Airway epithelial cell (primary cell): Measurements from ENCODE around the gene C1orf167. TPM values are rescaled to one million over a fixed set of nuclear protein-coding genes. Genes with fewer than 3 reads are reported as not detected.

Experiments
- total RNA-seq: library from RNA; depleted of rRNA; stranded (reverse); fragments of >200 nt; gene quantifications from 2 replicates; pipeline ENCODE4 v1.2.3, GENCODE V29; 2015

Gene C1orf167
- total RNA-seq: not detected in 2 replicates

GRCh38 chr1:11761988-11762406, at the start of gene C1orf167:
Gene C1orf167, plus strand, starts transcription at chr1:11762193. Its CDS starts 2,208 bp downstream, at chr1:11764401.

GRCh38 chr1:11735854-11736745, 25.9 kb upstream of the C1orf167 start, which contains the start of gene AGTRAP:
Gene AGTRAP, plus strand, starts transcription at chr1:11736136. Its CDS starts 73 bp downstream, at chr1:11736209.

GRCh38 chr1:11805422-11806306, 43.7 kb downstream of the C1orf167 start, which contains the start of the genes CLCN6 and MTHFR:
Gene CLCN6, plus strand, starts transcription at chr1:11806191. Its CDS starts 72 bp downstream, at chr1:11806263.
Gene MTHFR, minus strand, starts transcription at chr1:11805964. Its CDS starts 2,848 bp downstream, at chr1:11803116.

Other genes with a start within 250 kb of the C1orf167 start
- 21.9 and 37.3 TPM in 2 replicates for gene FBXO2, start 107.8 kb upstream of the C1orf167 start, total RNA-seq
- gene FBXO44, start 107.3 kb upstream of the C1orf167 start, total RNA-seq: 12.0 and 14.7 TPM in 2 replicates
- gene FBXO6, start 98.0 kb upstream of the C1orf167 start, total RNA-seq: 14.3 and 15.3 TPM in 2 replicates
- 56.6 and 58.2 TPM in 2 replicates for gene MAD2L2, start 81.0 kb upstream of the C1orf167 start, total RNA-seq
- 0.07 TPM in 1 of 2 replicates, not detected in the other for gene DRAXIN, start 70.5 kb upstream of the C1orf167 start, total RNA-seq
- 89.7 and 119 TPM in 2 replicates for gene AGTRAP, start 26.1 kb upstream of the C1orf167 start, total RNA-seq
- gene MTHFR, start 43.8 kb downstream of the C1orf167 start, total RNA-seq: 10.2 and 13.8 TPM in 2 replicates
- gene CLCN6, start 44.0 kb downstream of the C1orf167 start, total RNA-seq: 4.4 and 7.1 TPM in 2 replicates
- not detected in 2 replicates for gene NPPA, start 85.6 kb downstream of the C1orf167 start, total RNA-seq
- gene NPPB, start 96.8 kb downstream of the C1orf167 start, total RNA-seq: not detected in 2 replicates
- 98.9 and 107 TPM in 2 replicates for gene KIAA2013, start 164.2 kb downstream of the C1orf167 start, total RNA-seq
- gene PLOD1, start 172.5 kb downstream of the C1orf167 start, total RNA-seq: 127 and 152 TPM in 2 replicates
- 87.8 and 90.4 TPM in 2 replicates for gene MFN2, start 218.3 kb downstream of the C1orf167 start, total RNA-seq